HG02571 (cell line): Measurements from ENCODE around the gene STAMBPL1.
"Not testable (repeated sequence)": the region's sequence is repeated elsewhere in the genome, so short reads cannot be mapped to it uniquely, and the experiment has no call there.

ENCODE experiments used
- ATAC-seq: cut with Tn5 transposase; IDR thresholded peaks from one replicate; pipeline ENCODE4 v1.9.1; 2021; ENCODE audit warnings: mild to moderate bottlenecking, moderate library complexity; ENCODE audit not compliant: unreplicated experiment

STAMBPL1 gene

GRCh38 chr10:88918191-88918905 is 38.3 kb downstream of the STAMBPL1 start:
- ATAC-seq, result no peak

GRCh38 chr10:88919041-88919440 is 39.0 kb downstream of the STAMBPL1 start:
- no peak for ATAC-seq

- no peak for ATAC-seq
These were observed 40.2 kb downstream of the STAMBPL1 start for GRCh38 chr10:88920198-88920597.

GRCh38 chr10:88920986-88921593 is 41.0 kb downstream of the STAMBPL1 start:
- no peak for ATAC-seq

- ATAC-seq, result no peak
These were observed 42.0 kb downstream of the STAMBPL1 start for GRCh38 chr10:88922041-88922440.

- ATAC-seq, result no peak
These were observed 43.5 kb downstream of the STAMBPL1 start for GRCh38 chr10:88923520-88923919.

GRCh38 chr10:88926566-88927415 is 46.7 kb downstream of the STAMBPL1 start:
- no peak for ATAC-seq

- no peak for ATAC-seq
These were observed 47.3 kb downstream of the STAMBPL1 start for GRCh38 chr10:88927416-88927690.

GRCh38 chr10:88928254-88928653 is 48.2 kb downstream of the STAMBPL1 start:
- no peak for ATAC-seq

GRCh38 chr10:88931548-88931947 is 51.5 kb downstream of the STAMBPL1 start:
- ATAC-seq, result no peak

- not testable (repeated sequence) for ATAC-seq
These were observed 52.0 kb downstream of the STAMBPL1 start for GRCh38 chr10:88932029-88932428.

GRCh38 chr10:88932539-88933256 is 52.7 kb downstream of the STAMBPL1 start:
- ATAC-seq, result peak; percentile 54

- ATAC-seq, result no peak
These were observed 53.5 kb downstream of the STAMBPL1 start for GRCh38 chr10:88933564-88933963.

- ATAC-seq, result no peak
These were observed 55.0 kb downstream of the STAMBPL1 start for GRCh38 chr10:88934900-88935672.

GRCh38 chr10:88936656-88937055 is 56.6 kb downstream of the STAMBPL1 start:
- no peak for ATAC-seq

- no peak for ATAC-seq
These were observed 58.0 kb downstream of the STAMBPL1 start for GRCh38 chr10:88938039-88938438.

- no peak for ATAC-seq
These were observed 58.9 kb downstream of the STAMBPL1 start for GRCh38 chr10:88938938-88939337.

GRCh38 chr10:88941026-88941425 is 61.0 kb downstream of the STAMBPL1 start:
- no peak for ATAC-seq

- no peak for ATAC-seq
These were observed 63.7 kb downstream of the STAMBPL1 start for GRCh38 chr10:88943778-88944177.

- ATAC-seq, result no peak
These were observed 64.8 kb downstream of the STAMBPL1 start for GRCh38 chr10:88944813-88945212.

GRCh38 chr10:88946200-88946599 is 66.2 kb downstream of the STAMBPL1 start:
- ATAC-seq, result no peak
